Spinal cord (tissue), 10 donors: Measurements from ENCODE around the gene OR8G1. TPM values are rescaled to one million over a fixed set of nuclear protein-coding genes. Genes with fewer than 3 reads are reported as not detected.

Experiments used
- DNase-seq, 6 donors: peaks; one replicate each; pipeline versions ENCODE4 v3.0.0 to v3.0.0-alpha.2; 2013 to 2015; ENCODE audit warnings: low spot score in 6 of 6, low read depth in 4 of 6
- H3K27ac ChIP-seq: one replicate; pipeline ENCODE4 v1.5.1; 2013; ENCODE audit warnings: low read depth, low read length, control low read depth
- H3K27me3 ChIP-seq: one replicate; pipeline ENCODE4 v1.6.1; 2013; ENCODE audit warnings: low read length; ENCODE audit not compliant: control insufficient read depth, insufficient read depth
- H3K36me3 ChIP-seq: one replicate; pipeline ENCODE4 v1.6.1; 2013; ENCODE audit warnings: low read length; ENCODE audit not compliant: control insufficient read depth, insufficient read depth
- H3K4me1 ChIP-seq: one replicate; pipeline ENCODE4 v1.6.1; 2013; ENCODE audit warnings: low read length; ENCODE audit not compliant: control insufficient read depth, insufficient read depth
- H3K4me3 ChIP-seq: one replicate; pipeline ENCODE4 v1.5.1; 2013; ENCODE audit warnings: low read depth, low read length, control low read depth
- H3K9me3 ChIP-seq: one replicate; pipeline ENCODE4 v1.6.1; 2013; ENCODE audit warnings: low read length; ENCODE audit not compliant: control insufficient read depth, insufficient read depth
- WGBS: methylation state at CpG from one replicate; pipeline ENCODE4 v1.1.5; 2013; ENCODE audit warnings: missing lambda C conversion rate; ENCODE audit not compliant: insufficient coverage; 5-methylcytosine and 5-hydroxymethylcytosine counted together
- long read RNA-seq, 4 donors: transcript quantifications; one replicate each; lab custom pipeline, GENCODE V29; 2026
- polyA plus RNA-seq, 2 donors: library from polyadenylated mRNA; unstranded; fragments of 120-200 nt; gene quantifications; one replicate each; pipeline ENCODE4 v1.2.1, GENCODE V29; 2013; ENCODE audit not compliant: insufficient read length in 2 of 2
- total RNA-seq, 2 donors: library from RNA; depleted of rRNA in 1 of 2; stranded (reverse); fragments of 120-200 nt in 1 of 2; fragments of >200 nt in 1 of 2; gene quantifications; one replicate each; pipeline versions ENCODE4 v1.2.3 to v1.2.4, GENCODE V29; 2013 to 2014
- donor health status: healthy.

Gene OR8G1
- total RNA-seq (not detected), polyA plus RNA-seq (not detected)
- long read RNA-seq, donor 1: 0 reads
- long read RNA-seq, donor 2: 0 reads
- long read RNA-seq, donor 3: 0 reads
- long read RNA-seq, donor 4: 0 reads

- Histone ChIP-seq H3K4me3 (no peak within 1 kb of the TSS), H3K9me3 (no peaks in the 10 kb centered on the region), H3K27ac (no peak within 1 kb of the TSS), H3K4me1 (no peaks in the 10 kb centered on the region), H3K27me3 (no peaks in the 10 kb centered on the region), H3K36me3 (no peaks in the 10 kb centered on the region)
- 96% methylated on average over 2 of the region's 3 CpGs for WGBS
- DNase-seq: no peak
Observed at GRCh38 chr11:124240621-124241397, at the start of gene OR8G1. TSS of gene OR8G1 (plus strand) at chr11:124241095. CDS start at chr11:124249676, 8,581 bp downstream.

- Histone ChIP-seq H3K36me3 (no peaks in the 10 kb centered on the region), H3K27ac (no peak overlapping the region), H3K9me3 (no peaks in the 10 kb centered on the region), H3K4me3 (no peak overlapping the region), H3K27me3 (no peaks in the 10 kb centered on the region), H3K4me1 (no peaks in the 10 kb centered on the region)
- no peak for DNase-seq
- WGBS: 88% methylated on average over 3 of the region's 6 CpGs
Observed at GRCh38 chr11:124193221-124194010, 47.5 kb upstream of the OR8G1 start.

- H3K4me3 ChIP-seq: no peak overlapping the region
- no peak overlapping the region for H3K27ac ChIP-seq
- H3K36me3 ChIP-seq: no peaks in the 10 kb centered on the region
- no peaks in the 10 kb centered on the region for H3K9me3 ChIP-seq
- no peaks in the 10 kb centered on the region for H3K27me3 ChIP-seq
- DNase-seq: no peak
- no peaks in the 10 kb centered on the region for H3K4me1 ChIP-seq
- WGBS: 73% methylated on average over 4 of the region's 6 CpGs
Observed at GRCh38 chr11:124194293-124195188, 46.4 kb upstream of the OR8G1 start.

- Histone ChIP-seq H3K4me1 (no peaks in the 10 kb centered on the region), H3K4me3 (no peak overlapping the region), H3K9me3 (no peaks in the 10 kb centered on the region), H3K36me3 (no peaks in the 10 kb centered on the region), H3K27ac (no peak overlapping the region), H3K27me3 (no peaks in the 10 kb centered on the region)
- peak in 2 of 6 donors; percentile 35 to 42 for DNase-seq
- 11% methylated on average over 2 of the region's 4 CpGs for WGBS
Observed at GRCh38 chr11:124195189-124195734, 45.6 kb upstream of the OR8G1 start.

- Histone ChIP-seq H3K27me3 (no peaks in the 10 kb centered on the region), H3K36me3 (no peaks in the 10 kb centered on the region), H3K4me1 (no peaks in the 10 kb centered on the region), H3K27ac (no peak overlapping the region), H3K9me3 (no peaks in the 10 kb centered on the region), H3K4me3 (no peak overlapping the region)
- no peak for DNase-seq
- no CpG with 5 or more reads among the region's 2 CpGs for WGBS
Observed at GRCh38 chr11:124197999-124198398, 42.9 kb upstream of the OR8G1 start.

GRCh38 chr11:124198897-124199296 lies 42.0 kb upstream of the OR8G1 start:
- Histone ChIP-seq H3K4me1 (no peaks in the 10 kb centered on the region), H3K9me3 (no peaks in the 10 kb centered on the region), H3K36me3 (no peaks in the 10 kb centered on the region), H3K27me3 (no peaks in the 10 kb centered on the region), H3K27ac (no peak overlapping the region), H3K4me3 (no peak overlapping the region)
- WGBS: 80% methylated on average over 3 of the region's 7 CpGs
- DNase-seq: no peak

- no peaks in the 10 kb centered on the region for H3K4me1 ChIP-seq
- no peak overlapping the region for H3K27ac ChIP-seq
- 64% methylated on average over 1 of the region's 1 CpG for WGBS
- no peaks in the 10 kb centered on the region for H3K9me3 ChIP-seq
- no peak overlapping the region for H3K4me3 ChIP-seq
- no peaks in the 10 kb centered on the region for H3K27me3 ChIP-seq
- H3K36me3 ChIP-seq: no peaks in the 10 kb centered on the region
- DNase-seq: no peak
Observed at GRCh38 chr11:124199702-124200101, 41.2 kb upstream of the OR8G1 start.

GRCh38 chr11:124200671-124201070 lies 40.2 kb upstream of the OR8G1 start:
- Histone ChIP-seq H3K4me1 (no peaks in the 10 kb centered on the region), H3K36me3 (no peaks in the 10 kb centered on the region), H3K27ac (no peak overlapping the region), H3K9me3 (no peaks in the 10 kb centered on the region), H3K27me3 (no peaks in the 10 kb centered on the region), H3K4me3 (no peak overlapping the region)
- no peak for DNase-seq
- 99% methylated on average over 16 of the region's 16 CpGs for WGBS

- H3K36me3 ChIP-seq: no peaks in the 10 kb centered on the region
- DNase-seq: no peak
- no peaks in the 10 kb centered on the region for H3K27me3 ChIP-seq
- no peaks in the 10 kb centered on the region for H3K9me3 ChIP-seq
- WGBS: 60% methylated on average over 3 of the region's 3 CpGs
- H3K4me3 ChIP-seq: no peak overlapping the region
- no peak overlapping the region for H3K27ac ChIP-seq
- no peaks in the 10 kb centered on the region for H3K4me1 ChIP-seq
Observed at GRCh38 chr11:124202951-124203350, 37.9 kb upstream of the OR8G1 start.
